GM23338 (cell line): ENCODE measurements around the gene CCDC110. TPM values are rescaled to one million over a fixed set of nuclear protein-coding genes. Genes with fewer than 3 reads are reported as not detected.

ENCODE experiments used
- ATAC-seq: fragments of 200-7000 bp; cut with Tn5 transposase; 3 replicates; pipeline ENCODE4 v1.9.1; 2020
- DNase-seq: peaks from one replicate; pipeline ENCODE4 v3.0.0-alpha.2; 2015; ENCODE audit warnings: low spot score
- H2AFZ ChIP-seq: fragments of 200-600 bp; sonication (generic); 2 replicates; pipeline ENCODE4 v1.8.0; 2016; ENCODE audit warnings: antibody characterized with exemption, mild to moderate bottlenecking, moderate library complexity
- H3F3A ChIP-seq: fragments of 200-600 bp; sonication (generic); replicated peaks from 2 replicates; pipeline ENCODE4 v1.8.0; 2017; ENCODE audit warnings: antibody characterized with exemption, mixed run types, low read depth
- H3K27ac ChIP-seq: fragments of 200-600 bp; sonication (generic); 2 replicates; pipeline ENCODE4 v1.6.1; 2016; ENCODE audit warnings: low read depth
- H3K27me3 ChIP-seq: fragments of 200-600 bp; sonication (generic); 2 replicates; pipeline ENCODE4 v1.8.0; 2016; ENCODE audit warnings: mild to moderate bottlenecking, mixed run types, moderate library complexity; ENCODE audit not compliant: insufficient read depth
- H3K36me3 ChIP-seq: fragments of 200-600 bp; sonication (generic); 2 replicates; pipeline ENCODE4 v1.8.0; 2016; ENCODE audit warnings: mild to moderate bottlenecking; ENCODE audit not compliant: insufficient read depth
- H3K4me1 ChIP-seq: fragments of 200-600 bp; sonication (generic); 2 replicates; pipeline ENCODE4 v1.8.0; 2016; ENCODE audit warnings: mild to moderate bottlenecking, moderate library complexity; ENCODE audit not compliant: insufficient read depth
- H3K4me2 ChIP-seq: fragments of 200-600 bp; sonication (generic); 2 replicates; pipeline ENCODE4 v1.7.1; 2017; ENCODE audit warnings: mixed run types
- H3K4me3 ChIP-seq: fragments of 200-600 bp; sonication (generic); 2 replicates; pipeline ENCODE4 v1.6.1; 2016; ENCODE audit warnings: mixed run types
- H3K79me2 ChIP-seq: fragments of 200-600 bp; sonication (generic); replicated peaks from 2 replicates; pipeline ENCODE4 v1.8.0; 2017; ENCODE audit warnings: mild to moderate bottlenecking; ENCODE audit not compliant: insufficient read depth
- H3K9me2 ChIP-seq: fragments of 200-600 bp; sonication (generic); 2 replicates; pipeline ENCODE4 v1.8.0; 2017; ENCODE audit not compliant: insufficient read depth
- H4K20me1 ChIP-seq: fragments of 200-600 bp; sonication (generic); replicated peaks from 2 replicates; pipeline ENCODE4 v1.8.0; 2017; ENCODE audit warnings: mild to moderate bottlenecking; ENCODE audit not compliant: insufficient read depth
- H3K27ac Mint-ChIP-seq: 2 replicates; pipeline ENCODE4 v1.8.0; 2020; ENCODE audit warnings: inconsistent platforms, mild to moderate bottlenecking, moderate library complexity, mixed read lengths
- H3K27me3 Mint-ChIP-seq: 3 replicates; pipeline ENCODE4 v1.8.0; 2022; ENCODE audit warnings: low read depth, mild to moderate bottlenecking, moderate library complexity, mixed read lengths, inconsistent platforms; ENCODE audit not compliant: insufficient read depth, poor library complexity
- H3K36me3 Mint-ChIP-seq: 3 replicates; pipeline ENCODE4 v1.8.0; 2021; ENCODE audit warnings: low read depth, mild to moderate bottlenecking, inconsistent platforms, moderate library complexity, mixed read lengths
- H3K4me1 Mint-ChIP-seq: 3 replicates; pipeline ENCODE4 v1.8.0; 2020; ENCODE audit warnings: mild to moderate bottlenecking, inconsistent platforms, mixed read lengths
- H3K4me3 Mint-ChIP-seq: 3 replicates; pipeline ENCODE4 v1.8.0; 2021; ENCODE audit warnings: moderate library complexity, mild to moderate bottlenecking, inconsistent platforms, mixed read lengths
- H3K9me3 Mint-ChIP-seq: 3 replicates; pipeline ENCODE4 v1.8.0; 2020; ENCODE audit warnings: moderate library complexity, mild to moderate bottlenecking, inconsistent platforms, mixed read lengths
- CREB1 ChIP-seq: fragments of 250-450 bp; sonication (Bioruptor Pico); IDR thresholded peaks from 2 replicates; pipeline ENCODE4 v1.5.0; 2020; ENCODE audit warnings: low read depth, mild to moderate bottlenecking, moderate library complexity
- CTCF ChIP-seq, 2 experiments: fragments of 200-600 bp in 1 of 2; sonication (generic) in 1 of 2; conservative IDR thresholded peaks; 2 replicates each; pipeline versions ENCODE4 v1.5.1 to v1.6.1; 2016 to 2017; ENCODE audit warnings: antibody characterized with exemption in 2 of 2, low read depth in 2 of 2, mild to moderate bottlenecking in 2 of 2, moderate library complexity in 1 of 2
- ETS1 ChIP-seq: IDR thresholded peaks from 2 replicates; pipeline ENCODE4 v1.6.1; 2016; ENCODE audit warnings: antibody characterized with exemption
- EZH2phosphoT487 ChIP-seq: fragments of 200-600 bp; sonication (generic); IDR thresholded peaks from one replicate; pipeline ENCODE4 v1.8.1; 2018; ENCODE audit warnings: antibody characterized with exemption; ENCODE audit not compliant: unreplicated experiment
- JUNB ChIP-seq: IDR thresholded peaks from one replicate; pipeline ENCODE4 v1.6.1; 2016; ENCODE audit warnings: antibody characterized with exemption; ENCODE audit not compliant: unreplicated experiment
- POLR2AphosphoS5 ChIP-seq: IDR thresholded peaks from 2 replicates; pipeline ENCODE4 v1.6.1; 2016; ENCODE audit warnings: antibody characterized with exemption, low read depth
- REST ChIP-seq: IDR thresholded peaks from one replicate; pipeline ENCODE4 v1.6.1; 2018; ENCODE audit warnings: antibody characterized with exemption; ENCODE audit not compliant: unreplicated experiment
- STAT1 ChIP-seq: IDR thresholded peaks from one replicate; pipeline ENCODE4 v1.6.1; 2016; ENCODE audit warnings: antibody characterized with exemption; ENCODE audit not compliant: unreplicated experiment
- ZNF114 ChIP-seq: fragments of 250-450 bp; sonication (Bioruptor Pico); IDR thresholded peaks from 2 replicates; pipeline ENCODE4 v1.5.0; 2020; ENCODE audit warnings: mild to moderate bottlenecking, moderate library complexity
- ZNF331 ChIP-seq: fragments of 250-450 bp; sonication (Bioruptor Pico); IDR thresholded peaks from 2 replicates; pipeline ENCODE4 v1.5.0; 2020; ENCODE audit warnings: low read depth, mild to moderate bottlenecking, moderate library complexity
- polyA plus RNA-seq: library from polyadenylated mRNA; unstranded; fragments of >200 nt; fragmentation: Nextera tagmentation; extraction: Ambion mirVana; gene quantifications from 2 replicates; pipeline ENCODE4 v1.2.1, GENCODE V29; 2016
- total RNA-seq: library from RNA; depleted of rRNA; stranded (reverse); fragments of >200 nt; shearing (Covaris generic); gene quantifications from 2 replicates; pipeline ENCODE4 v1.2.3, GENCODE V29; 2014

CCDC110 gene
- total and polyA plus RNA-seq, 2 experiments from 2014 or later = 5.4 to 6.7 TPM

GRCh38 chr4:185456131-185456530 lies 15.4 kb downstream of the CCDC110 start:
- ATAC-seq (no peak), DNase-seq (no peak)
- Histone ChIP-seq H3K27ac (no peak overlapping the region), H3K4me1 (peaks cover 6% of the 10 kb centered on the region), H3K79me2 (no peaks in the 10 kb centered on the region), H4K20me1 (no peaks in the 10 kb centered on the region), H3K4me3 (no peak overlapping the region), H3K36me3 (no peaks in the 10 kb centered on the region), H3K9me2 (no peaks in the 10 kb centered on the region), H2AFZ (no peak overlapping the region), H3K27me3 (no peaks in the 10 kb centered on the region), H3K4me2 (no peak overlapping the region), H3F3A (no peaks in the 10 kb centered on the region)
- Mint-ChIP-seq H3K4me1 (peaks cover 9% of the 10 kb centered on the region), H3K36me3 (no peaks in the 10 kb centered on the region), H3K27ac (no peak overlapping the region), H3K9me3 (no peaks in the 10 kb centered on the region), H3K4me3 (no peak overlapping the region), H3K27me3 (no peaks in the 10 kb centered on the region)
- TF ChIP-seq STAT1 = no peak
- TF ChIP-seq ZNF331 = no peak
- TF ChIP-seq CREB1 (CRISPR knock-in tag) = no peak
- no peak for TF ChIP-seq POLR2AphosphoS5
- no peak for TF ChIP-seq CTCF (conservative IDR thresholded peaks at IDR 0.05; ENCODE audit: low read depth in 2 of 2)
- no peak for TF ChIP-seq ETS1
- TF ChIP-seq ZNF114 = no peak
- no peak for TF ChIP-seq REST
- TF ChIP-seq JUNB = no peak

GRCh38 chr4:185445209-185445608 lies 26.3 kb downstream of the CCDC110 start:
- H3F3A ChIP-seq = no peaks in the 10 kb centered on the region
- H3K36me3 ChIP-seq = no peaks in the 10 kb centered on the region
- H3K27me3 ChIP-seq = no peaks in the 10 kb centered on the region
- ATAC-seq = no peak
- H3K9me3 Mint-ChIP-seq = no peaks in the 10 kb centered on the region
- no peak overlapping the region for H3K4me3 ChIP-seq
- no peak overlapping the region for H2AFZ ChIP-seq
- no peaks in the 10 kb centered on the region for H3K79me2 ChIP-seq
- no peak overlapping the region for H3K27ac Mint-ChIP-seq
- no peaks in the 10 kb centered on the region for H3K4me1 Mint-ChIP-seq
- no peak overlapping the region for H3K27ac ChIP-seq
- TF ChIP-seq EZH2phosphoT487 = no peak
- no peak for TF ChIP-seq ZNF114
- peaks cover under 1% of the 10 kb centered on the region for H3K27me3 Mint-ChIP-seq
- H3K4me1 ChIP-seq = no peaks in the 10 kb centered on the region
- H3K9me2 ChIP-seq = no peaks in the 10 kb centered on the region
- DNase-seq = no peak
- H3K36me3 Mint-ChIP-seq = no peaks in the 10 kb centered on the region
- H4K20me1 ChIP-seq = no peaks in the 10 kb centered on the region
- no peak overlapping the region for H3K4me2 ChIP-seq
- H3K4me3 Mint-ChIP-seq = no peak overlapping the region
